Stomach (tissue), 4 donors: Measurements from ENCODE around the gene SMAD1.

Experiments used
- CTCF ChIP-seq, 7 experiments: fragments of 450-650 bp in 4 of 7; fragments of 200-600 bp in 3 of 7; sonication (generic) in 3 of 7; IDR thresholded peaks; one replicate each; pipeline ENCODE4 v1.5.1; 2016 to 2019; ENCODE audit warnings: antibody characterized with exemption in 7 of 7, control low read depth in 2 of 7, mild to moderate bottlenecking in 1 of 7
- EP300 ChIP-seq: sonication (generic); formaldehyde crosslinking; IDR thresholded peaks from one replicate; pipeline ENCODE4 v1.6.1; 2017; ENCODE audit warnings: antibody characterized with exemption
- POLR2A ChIP-seq, 4 donors: fragments of 450-650 bp; IDR thresholded peaks; one replicate each; pipeline ENCODE4 v1.6.1; 2016; ENCODE audit warnings: antibody characterized with exemption in 4 of 4, control low read depth in 2 of 4, mild to moderate bottlenecking in 1 of 4, moderate library complexity in 1 of 4

GRCh38 chr4:145503486-145504072 is 21.9 kb downstream of the SMAD1 start:
- TF ChIP-seq CTCF (IDR thresholded peaks at IDR 0.05) (no peak), EP300 (no peak), POLR2A (IDR thresholded peaks at IDR 0.05) (no peak)
